Osteoblast (primary cell): ENCODE measurements around the gene DENND2A. TPM values are rescaled to one million over a fixed set of nuclear protein-coding genes. Genes with fewer than 3 reads are reported as not detected.
"Not testable (repeated sequence)": the region's sequence is repeated elsewhere in the genome, so short reads cannot be mapped to it uniquely, and the experiment has no call there.

Experiments
- DNase-seq: peaks from one replicate; pipeline ENCODE4 v3.0.0; 2011; ENCODE audit warnings: low spot score, mixed read lengths; ENCODE audit not compliant: insufficient read length; ENCODE audit errors: missing footprints
- H2AFZ ChIP-seq: 2 replicates; pipeline ENCODE4 v1.6.0; 2011; ENCODE audit warnings: mild to moderate bottlenecking, low read length
- H3K27ac ChIP-seq: 2 replicates; pipeline ENCODE4 v1.5.1; 2011; ENCODE audit warnings: mild to moderate bottlenecking, low read depth, low read length, moderate library complexity
- H3K27me3 ChIP-seq: 2 replicates; pipeline ENCODE4 v1.6.0; 2012; ENCODE audit warnings: mild to moderate bottlenecking, control low read depth, inconsistent platforms, low read length, moderate library complexity; ENCODE audit not compliant: insufficient read depth
- H3K36me3 ChIP-seq: 2 replicates; pipeline ENCODE4 v1.5.1; 2011; ENCODE audit warnings: mild to moderate bottlenecking, low read length, control low read depth, moderate library complexity; ENCODE audit not compliant: insufficient read depth
- H3K4me1 ChIP-seq: 2 replicates; pipeline ENCODE4 v1.5.1; 2011; ENCODE audit warnings: mild to moderate bottlenecking, low read length, control low read depth, moderate library complexity; ENCODE audit not compliant: insufficient read depth
- H3K4me2 ChIP-seq: 2 replicates; pipeline ENCODE4 v1.6.0; 2011; ENCODE audit warnings: mild to moderate bottlenecking, low read length; ENCODE audit not compliant: insufficient read depth
- H3K4me3 ChIP-seq: fragments of 200-600 bp; sonication (generic); 3 replicates; pipeline ENCODE4 v1.5.1; 2012; ENCODE audit warnings: mild to moderate bottlenecking, low read length, inconsistent platforms; ENCODE audit not compliant: insufficient read depth
- H3K79me2 ChIP-seq: 2 replicates; pipeline ENCODE4 v1.6.0; 2012; ENCODE audit warnings: mild to moderate bottlenecking, low read length, control low read depth, inconsistent platforms; ENCODE audit not compliant: insufficient read depth
- H3K9me3 ChIP-seq: 2 replicates; pipeline ENCODE4 v1.5.1; 2011; ENCODE audit warnings: low read depth, low read length, control low read depth
- H4K20me1 ChIP-seq: 2 replicates; pipeline ENCODE4 v1.6.0; 2012; ENCODE audit warnings: mild to moderate bottlenecking, low read length, control low read depth; ENCODE audit not compliant: insufficient read depth
- CTCF ChIP-seq: IDR thresholded peaks from 2 replicates; pipeline ENCODE4 v1.5.1; 2011; ENCODE audit warnings: mild to moderate bottlenecking, low read depth, low read length, moderate library complexity; ENCODE audit errors: extremely low read depth
- total RNA-seq: library from RNA; depleted of rRNA; stranded (reverse); fragments of >200 nt; gene quantifications from 2 replicates; pipeline ENCODE4 v1.2.3, GENCODE V29; 2012

The DENND2A gene
- total RNA-seq, 1 donor = 0.36 TPM

- no peak overlapping the region for H3K4me2 ChIP-seq
- H3K27me3 ChIP-seq = no peaks in the 10 kb centered on the region
- no peak overlapping the region for H3K4me3 ChIP-seq
- no peaks in the 10 kb centered on the region for H3K9me3 ChIP-seq
- no peak for TF ChIP-seq CTCF
- peaks cover 18% of the 10 kb centered on the region for H3K4me1 ChIP-seq
- DNase-seq = no peak
- H3K36me3 ChIP-seq = no peaks in the 10 kb centered on the region
- H3K27ac ChIP-seq = no peak overlapping the region
- no peak overlapping the region for H2AFZ ChIP-seq
- H3K79me2 ChIP-seq = no peaks in the 10 kb centered on the region
- H4K20me1 ChIP-seq = no peaks in the 10 kb centered on the region
These were observed 101.2 kb downstream of the DENND2A start for GRCh38 chr7:140539461-140539860.

GRCh38 chr7:140537750-140538482 lies 102.7 kb downstream of the DENND2A start:
- no peaks in the 10 kb centered on the region for H3K9me3 ChIP-seq
- H3K27ac ChIP-seq = no peak overlapping the region
- H3K4me1 ChIP-seq = peaks cover 18% of the 10 kb centered on the region
- DNase-seq = no peak
- no peak overlapping the region for H2AFZ ChIP-seq
- no peak overlapping the region for H3K4me3 ChIP-seq
- no peaks in the 10 kb centered on the region for H3K36me3 ChIP-seq
- H3K4me2 ChIP-seq = no peak overlapping the region
- H4K20me1 ChIP-seq = no peaks in the 10 kb centered on the region
- H3K27me3 ChIP-seq = no peaks in the 10 kb centered on the region
- no peak for TF ChIP-seq CTCF
- no peaks in the 10 kb centered on the region for H3K79me2 ChIP-seq

- no peaks in the 10 kb centered on the region for H3K36me3 ChIP-seq
- no peaks in the 10 kb centered on the region for H3K79me2 ChIP-seq
- H3K4me1 ChIP-seq = no peaks in the 10 kb centered on the region
- no peak overlapping the region for H3K4me3 ChIP-seq
- H3K27ac ChIP-seq = no peak overlapping the region
- DNase-seq = no peak
- no peaks in the 10 kb centered on the region for H4K20me1 ChIP-seq
- H3K4me2 ChIP-seq = no peak overlapping the region
- H2AFZ ChIP-seq = no peak overlapping the region
- no peak for TF ChIP-seq CTCF
- no peaks in the 10 kb centered on the region for H3K9me3 ChIP-seq
- H3K27me3 ChIP-seq = peaks cover 3% of the 10 kb centered on the region
These were observed 105.9 kb downstream of the DENND2A start for GRCh38 chr7:140534743-140535142.

- Histone ChIP-seq H3K36me3 (no peaks in the 10 kb centered on the region), H3K27me3 (peaks cover 3% of the 10 kb centered on the region), H3K4me1 (no peaks in the 10 kb centered on the region), H3K79me2 (no peaks in the 10 kb centered on the region), H3K9me3 (no peaks in the 10 kb centered on the region), H2AFZ (no peak overlapping the region), H4K20me1 (no peaks in the 10 kb centered on the region), H3K4me2 (no peak overlapping the region), H3K27ac (no peak overlapping the region), H3K4me3 (no peak overlapping the region)
- TF ChIP-seq CTCF = no peak
- DNase-seq = no peak
These were observed 107.2 kb downstream of the DENND2A start for GRCh38 chr7:140533394-140533872.

- not testable (repeated sequence) for H3K27me3 ChIP-seq, H3K9me3 ChIP-seq, H3K4me3 ChIP-seq, H3K36me3 ChIP-seq, H3K4me2 ChIP-seq, H4K20me1 ChIP-seq, H3K4me1 ChIP-seq, H3K79me2 ChIP-seq, DNase-seq, H2AFZ ChIP-seq, H3K27ac ChIP-seq
These were observed 111.2 kb downstream of the DENND2A start for GRCh38 chr7:140529428-140529827.
